GM10266 (cell line): ENCODE data around the gene BPIFA3.

Experiments
- DNase-seq: peaks from one replicate; pipeline ENCODE4 v3.0.0; 2012; ENCODE audit errors: extremely low spot score
- CTCF ChIP-seq: IDR thresholded peaks from 2 replicates; pipeline ENCODE4 v1.5.1; 2012; ENCODE audit warnings: mild to moderate bottlenecking, low read depth; ENCODE audit not compliant: control insufficient read depth, insufficient read depth; ENCODE audit errors: missing control alignments

The BPIFA3 gene

GRCh38 chr20:33234050-33234449 lies 16.9 kb downstream of the BPIFA3 start:
- TF ChIP-seq CTCF: no peak
- DNase-seq: no peak

- no peak for DNase-seq
- no peak for TF ChIP-seq CTCF
Measured at GRCh38 chr20:33235696-33236095, 18.5 kb downstream of the BPIFA3 start, which contains the start of gene BPIFA1. TSS of gene BPIFA1 (plus strand) at chr20:33235996. CDS start at chr20:33237712, 1,716 bp downstream.

- TF ChIP-seq CTCF: no peak
Measured at GRCh38 chr20:33236351-33236750, 19.2 kb downstream of the BPIFA3 start.

GRCh38 chr20:33237989-33238388 lies 20.8 kb downstream of the BPIFA3 start:
- DNase-seq: no peak
- TF ChIP-seq CTCF: no peak

More at GRCh38 chr20:33236351-33236750, 19.2 kb downstream of the BPIFA3 start:
- DNase-seq: no peak

GRCh38 chr20:33239418-33239817 lies 22.3 kb downstream of the BPIFA3 start:
- no peak for DNase-seq
- TF ChIP-seq CTCF: no peak

GRCh38 chr20:33239979-33240736 lies 23.0 kb downstream of the BPIFA3 start:
- no peak for DNase-seq
- TF ChIP-seq CTCF: no peak

- no peak for TF ChIP-seq CTCF
- DNase-seq: no peak
Measured at GRCh38 chr20:33240923-33241322, 23.8 kb downstream of the BPIFA3 start.
